IMR-90 (cell line): ENCODE results near the gene MAML3. TPM values are rescaled to one million over a fixed set of nuclear protein-coding genes. Genes with fewer than 3 reads are reported as not detected.

Experiments used
- ATAC-seq: fragments of 200-7000 bp; cut with Tn5 transposase; 2 replicates; pipeline ENCODE4 v1.9.1; 2020; ENCODE audit warnings: low read depth, mild to moderate bottlenecking, moderate library complexity
- BruUV-seq: library from RNA; stranded (reverse); fragments of 400-500 nt; replicated peaks from 2 replicates; lab custom pipeline; 2021; lab: Mats Ljungman, UMichigan
- CTCF ChIA-PET: fragments of 300-600 bp; formaldehyde crosslinking; extraction: SDS; loops from one replicate; lab custom pipeline; 2021; ENCODE audit warnings: antibody characterized with exemption; lab: Yijun Ruan, JAX
- POLR2A ChIA-PET: fragments of 300-600 bp; sonication (Branson Sonifier 250); formaldehyde crosslinking; loops from one replicate; lab custom pipeline; 2022; ENCODE audit warnings: antibody characterized with exemption; ENCODE audit not compliant: unreplicated experiment; lab: Charles Lee
- DNase-seq: peaks from one replicate; pipeline ENCODE4 v3.0.0; 2013
- H2AFZ ChIP-seq: replicated peaks from 2 replicates; pipeline ENCODE3; 2013; ENCODE audit warnings: low read length, mild to moderate bottlenecking; ENCODE audit not compliant: poor library complexity
- H2AK5ac ChIP-seq: 2 replicates; pipeline ENCODE4 v1.6.1; 2013; ENCODE audit warnings: low read depth, low read length, inconsistent platforms
- H2AK9ac ChIP-seq: replicated peaks from 2 replicates; pipeline ENCODE3; 2013; ENCODE audit warnings: mild to moderate bottlenecking, low read depth, low read length, moderate library complexity; ENCODE audit not compliant: poor library complexity
- H2BK120ac ChIP-seq: 2 replicates; pipeline ENCODE4 v1.6.1; 2013; ENCODE audit warnings: low read depth, low read length, inconsistent platforms
- H2BK15ac ChIP-seq: 3 replicates; pipeline ENCODE4 v1.6.1; 2013; ENCODE audit warnings: low read depth, low read length, inconsistent platforms
- H2BK20ac ChIP-seq: 2 replicates; pipeline ENCODE4 v1.6.1; 2013; ENCODE audit warnings: low read depth, mild to moderate bottlenecking, inconsistent platforms, low read length, moderate library complexity
- H2BK5ac ChIP-seq: 2 replicates; pipeline ENCODE4 v1.6.1; 2013; ENCODE audit warnings: mild to moderate bottlenecking, low read depth, low read length, inconsistent platforms; ENCODE audit not compliant: poor library complexity, severe bottlenecking
- H3K14ac ChIP-seq: replicated peaks from 2 replicates; pipeline ENCODE4 v1.6.1; 2013; ENCODE audit warnings: low read depth, low read length, inconsistent platforms
- H3K18ac ChIP-seq: 2 replicates; pipeline ENCODE4 v1.6.1; 2013; ENCODE audit warnings: low read depth, low read length, control low read depth
- H3K23ac ChIP-seq: 2 replicates; pipeline ENCODE4 v1.6.1; 2013; ENCODE audit warnings: low read depth, low read length, inconsistent platforms
- H3K27ac ChIP-seq: 2 replicates; pipeline ENCODE4 v1.5.1; 2013; ENCODE audit warnings: mild to moderate bottlenecking, control low read depth, low read length; ENCODE audit not compliant: insufficient read depth
- H3K27me3 ChIP-seq: 2 replicates; pipeline ENCODE4 v1.6.1; 2013; ENCODE audit warnings: low read length; ENCODE audit not compliant: control insufficient read depth, insufficient read depth
- H3K36me3 ChIP-seq: 2 replicates; pipeline ENCODE4 v1.6.1; 2013; ENCODE audit warnings: low read length, mixed read lengths; ENCODE audit not compliant: control insufficient read depth, insufficient read depth
- H3K4ac ChIP-seq: 2 replicates; pipeline ENCODE4 v1.6.1; 2013; ENCODE audit warnings: low read depth, low read length, inconsistent platforms
- H3K4me1 ChIP-seq: 2 replicates; pipeline ENCODE4 v1.6.1; 2013; ENCODE audit warnings: low read length, mixed read lengths; ENCODE audit not compliant: control insufficient read depth, insufficient read depth
- H3K4me2 ChIP-seq: 2 replicates; pipeline ENCODE4 v1.6.1; 2013; ENCODE audit warnings: low read depth, mild to moderate bottlenecking, control low read depth, low read length, moderate library complexity
- H3K4me3 ChIP-seq: 2 replicates; pipeline ENCODE4 v1.5.1; 2013; ENCODE audit warnings: low read depth, mild to moderate bottlenecking, control low read depth, low read length, moderate library complexity; ENCODE audit not compliant: insufficient read depth
- H3K56ac ChIP-seq: 2 replicates; pipeline ENCODE4 v1.6.1; 2013; ENCODE audit warnings: low read length, inconsistent platforms; ENCODE audit not compliant: insufficient read depth; ENCODE audit errors: extremely low read depth
- H3K79me1 ChIP-seq, 2 experiments: 2 replicates each; pipeline ENCODE4 v1.6.1; 2013; ENCODE audit warnings: low read length in 2 of 2, inconsistent platforms in 1 of 2, low read depth in 1 of 2
- H3K9ac ChIP-seq: 2 replicates; pipeline ENCODE4 v1.6.1; 2013; ENCODE audit warnings: low read depth, low read length, control low read depth
- H3K9me1 ChIP-seq: 2 replicates; pipeline ENCODE4 v1.6.1; 2013; ENCODE audit warnings: low read length, inconsistent platforms; ENCODE audit not compliant: insufficient read depth
- H3K9me3 ChIP-seq: 2 replicates; pipeline ENCODE4 v1.6.1; 2013; ENCODE audit warnings: low read length; ENCODE audit not compliant: control insufficient read depth, insufficient read depth
- H4K20me1 ChIP-seq: 2 replicates; pipeline ENCODE4 v1.6.1; 2013; ENCODE audit warnings: low read length, inconsistent platforms; ENCODE audit not compliant: insufficient read depth
- H4K5ac ChIP-seq: 2 replicates; pipeline ENCODE4 v1.6.1; 2013; ENCODE audit warnings: mild to moderate bottlenecking, low read depth, low read length, control low read depth
- H4K8ac ChIP-seq, 2 experiments: 2 replicates each; pipeline ENCODE4 v1.6.1; 2013; ENCODE audit warnings: low read depth in 2 of 2, low read length in 2 of 2, control low read depth in 1 of 2, inconsistent platforms in 1 of 2
- H4K91ac ChIP-seq: 2 replicates; pipeline ENCODE4 v1.6.1; 2013; ENCODE audit warnings: low read depth, low read length, inconsistent platforms; ENCODE audit not compliant: insufficient read depth
- BHLHE40 ChIP-seq: fragments of 150-350 bp; IDR thresholded peaks from 2 replicates; pipeline ENCODE4 v1.6.1; 2016; ENCODE audit warnings: mild to moderate bottlenecking, low read depth, low read length
- CHD1 ChIP-seq: IDR thresholded peaks from 2 replicates; pipeline ENCODE4 v1.6.1; 2012; ENCODE audit warnings: low read depth, low read length, improper control_type of control experiment
- FOS ChIP-seq: fragments of 150-350 bp; IDR thresholded peaks from 2 replicates; pipeline ENCODE4 v1.6.1; 2016; ENCODE audit warnings: low read depth, low read length
- MAFK ChIP-seq: IDR thresholded peaks from 2 replicates; pipeline ENCODE4 v1.6.1; 2012; ENCODE audit warnings: low read depth, low read length, improper control_type of control experiment
- MAZ ChIP-seq: IDR thresholded peaks from 2 replicates; pipeline ENCODE4 v1.6.1; 2012; ENCODE audit warnings: low read depth, mild to moderate bottlenecking, low read length, improper control_type of control experiment, moderate library complexity, borderline replicate concordance
- MXI1 ChIP-seq: IDR thresholded peaks from 2 replicates; pipeline ENCODE4 v1.6.1; 2012; ENCODE audit warnings: low read depth, mild to moderate bottlenecking, low read length, moderate library complexity, borderline replicate concordance
- NFE2L2 ChIP-seq: fragments of 150-350 bp; IDR thresholded peaks from 2 replicates; pipeline ENCODE4 v1.6.1; 2016; ENCODE audit warnings: low read depth, mild to moderate bottlenecking, low read length
- POLR2A ChIP-seq: IDR thresholded peaks from 2 replicates; pipeline ENCODE4 v1.6.1; 2012; ENCODE audit warnings: mild to moderate bottlenecking, low read depth, low read length
- RAD21 ChIP-seq: IDR thresholded peaks from 2 replicates; pipeline ENCODE4 v1.6.1; 2012; ENCODE audit warnings: low read length, improper control_type of control experiment
- RCOR1 ChIP-seq: IDR thresholded peaks from 2 replicates; pipeline ENCODE4 v1.6.1; 2012; ENCODE audit warnings: mild to moderate bottlenecking, low read length, improper control_type of control experiment; ENCODE audit not compliant: insufficient replicate concordance
- RFX5 ChIP-seq: IDR thresholded peaks from 2 replicates; pipeline ENCODE4 v1.8.0; 2012; ENCODE audit warnings: low read depth, mild to moderate bottlenecking, low read length, moderate library complexity
- SMC3 ChIP-seq: fragments of 150-350 bp; IDR thresholded peaks from 2 replicates; pipeline ENCODE4 v1.6.1; 2016; ENCODE audit warnings: low read depth, mild to moderate bottlenecking, antibody characterized with exemption, low read length, moderate library complexity
- USF2 ChIP-seq: fragments of 150-350 bp; IDR thresholded peaks from 2 replicates; pipeline ENCODE4 v1.6.1; 2017; ENCODE audit warnings: mild to moderate bottlenecking, antibody characterized with exemption, low read length, low read depth
- WGBS, 2 experiments: methylation state at CpG; one replicate each; pipeline versions ENCODE4 v1.1.5 to v1.1.7; 2013; ENCODE audit warnings: missing lambda C conversion rate in 2 of 2; ENCODE audit not compliant: insufficient read length in 1 of 2; ENCODE audit errors: extremely low coverage in 2 of 2; 5-methylcytosine and 5-hydroxymethylcytosine counted together
- dilution Hi-C: fragments of 300-500 bp; cut with HindIII; formaldehyde crosslinking; loops from one replicate; pipeline ENCODE4 v1.14.3; 2018; ENCODE audit warnings: low sequenced_read_pairs; ENCODE audit not compliant: unreplicated experiment
- in situ Hi-C: fragments of 300-500 bp; cut with MboI; formaldehyde crosslinking; loops from 3 replicates; pipeline ENCODE4 v1.14.3; 2019; ENCODE audit warnings: low sequenced_read_pairs, inconsistent platforms, mixed read lengths
- intact Hi-C: fragments of 100-400 bp; cut with micrococcal nuclease; formaldehyde crosslinking; loops from 2 replicates; pipeline ENCODE4 v1.10.0; 2022
- polyA plus RNA-seq, 3 experiments: library from polyadenylated mRNA; depleted of rRNA; stranded (reverse); fragments of >200 nt; gene quantifications; 2 replicates each; pipeline ENCODE4 v1.2.3, GENCODE V29; 2012; ENCODE audit warnings: low replicate concordance in 1 of 3
- total RNA-seq: library from RNA; depleted of rRNA; stranded (reverse); fragments of >200 nt; gene quantifications from 2 replicates; pipeline ENCODE4 v1.2.3, GENCODE V29; 2012
- TF ChIP-seq, protein P1 (sequence below): fragments of 150-350 bp; IDR thresholded peaks from 2 replicates; pipeline ENCODE4 v1.6.1; 2016; ENCODE audit warnings: low read depth, mild to moderate bottlenecking, low read length, moderate library complexity, borderline replicate concordance

The MAML3 gene
- total and polyA plus RNA-seq, 2 of the 4 experiments (the other 2 are of a cell fraction) = 0.90 to 1.7 TPM

DNA sequence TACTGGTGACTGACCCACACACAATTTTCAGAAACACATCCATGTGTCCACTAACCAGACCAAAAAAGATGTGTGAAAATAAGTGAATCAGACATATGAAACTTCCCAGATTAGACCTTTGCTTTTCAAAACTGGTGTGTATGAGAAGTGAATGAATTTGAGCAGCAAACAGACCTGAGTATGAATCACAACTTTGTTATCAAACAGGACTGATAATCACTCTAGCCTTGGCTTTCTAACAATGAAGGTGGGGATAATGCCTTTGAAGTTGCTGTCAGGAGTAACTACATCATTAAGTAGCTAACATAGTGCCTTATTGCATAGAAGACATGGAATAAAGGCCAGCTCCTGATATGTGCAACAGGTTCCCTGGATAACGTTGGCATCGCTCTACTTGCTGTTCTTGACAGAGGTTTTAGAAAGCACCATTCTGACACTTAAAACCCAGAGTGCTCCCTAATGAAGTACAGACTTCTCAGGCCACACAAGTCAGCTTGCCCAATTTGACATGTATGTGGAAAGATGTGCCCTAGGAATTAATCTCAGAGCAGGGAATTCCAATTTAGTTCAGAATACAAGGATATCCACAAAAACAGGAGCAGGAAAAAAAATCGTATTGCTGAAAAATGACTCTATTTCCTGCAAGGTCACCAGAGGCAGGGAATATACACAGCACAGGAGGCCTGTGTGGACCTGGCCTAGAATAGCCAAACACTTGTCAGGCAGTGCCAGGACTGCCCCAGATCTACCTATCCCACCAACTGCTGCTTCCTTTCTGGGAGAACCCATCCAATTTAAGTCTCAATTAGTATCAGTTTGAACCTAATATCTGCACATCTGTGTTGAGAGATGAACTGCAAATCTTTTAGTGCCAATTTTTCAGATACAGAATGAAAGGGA lies 87.7 kb downstream of the MAML3 start:
- ATAC-seq (no peak), DNase-seq (no peak)
- Histone ChIP-seq H4K8ac (no peak overlapping the region), H4K20me1 (no peaks in the 10 kb centered on the region), H3K79me1 (peaks cover 6 to 17% of the 10 kb centered on the region in 2 experiments; a peak in 3 of 4 replicates), H3K18ac (no peak overlapping the region), H3K23ac (no peak overlapping the region; the same call in 1 of the 2 replicates), H3K56ac (no peak overlapping the region), H3K27me3 (no peaks in the 10 kb centered on the region), H3K9me1 (peaks cover 9% of the 10 kb centered on the region), H2AFZ (no peak overlapping the region), H2BK120ac (peak overlapping the region; percentile 68; the same call in 1 of the 2 replicates), H3K4me1 (peaks cover 16% of the 10 kb centered on the region), H2BK5ac (no peak overlapping the region), H2AK5ac (no peak overlapping the region), H3K4me3 (no peak overlapping the region), H3K14ac (no peak overlapping the region), H2BK20ac (no peak overlapping the region), H3K36me3 (no peaks in the 10 kb centered on the region), H2BK15ac (0 out of 3 replicates have a peak overlapping the region, but pooled peaks have one; percentile 50), H3K9me3 (no peaks in the 10 kb centered on the region), H3K27ac (no peak overlapping the region), H4K91ac (0 out of 2 replicates have a peak overlapping the region, but pooled peaks have one; percentile 8), H3K4me2 (no peak overlapping the region), H3K4ac (no peak overlapping the region; the same call in 1 of the 2 replicates), H4K5ac (no peak overlapping the region), H2AK9ac (no peak overlapping the region), H3K9ac (no peak overlapping the region)
- no TSS peak for BruUV-seq
- CTCF ChIA-PET = interaction anchor here (0.6 kb wide), 1 partner anchor 42 kb away, joined by 3 read pairs; no protein-coding TSS in a partner anchor
- dilution Hi-C loops (no loop called here), in situ Hi-C loops (no loop called here), intact Hi-C loops (no loop called here)
- 100% methylated on average over 1 of the region's 3 CpGs; no CpG with 5 or more reads in 1 of the 2 experiments for WGBS, 2 experiments
- POLR2A ChIA-PET = no interaction called here
- TF ChIP-seq CHD1 (no peak), RFX5 (no peak), FOS (no peak), SMC3 (no peak), NFE2L2 (no peak), POLR2A (no peak), BHLHE40 (no peak), MAZ (no peak), MXI1 (no peak), RCOR1 (no peak), USF2 (no peak), RAD21 (no peak), MAFK (no peak)
- TF ChIP-seq, protein P1, sequence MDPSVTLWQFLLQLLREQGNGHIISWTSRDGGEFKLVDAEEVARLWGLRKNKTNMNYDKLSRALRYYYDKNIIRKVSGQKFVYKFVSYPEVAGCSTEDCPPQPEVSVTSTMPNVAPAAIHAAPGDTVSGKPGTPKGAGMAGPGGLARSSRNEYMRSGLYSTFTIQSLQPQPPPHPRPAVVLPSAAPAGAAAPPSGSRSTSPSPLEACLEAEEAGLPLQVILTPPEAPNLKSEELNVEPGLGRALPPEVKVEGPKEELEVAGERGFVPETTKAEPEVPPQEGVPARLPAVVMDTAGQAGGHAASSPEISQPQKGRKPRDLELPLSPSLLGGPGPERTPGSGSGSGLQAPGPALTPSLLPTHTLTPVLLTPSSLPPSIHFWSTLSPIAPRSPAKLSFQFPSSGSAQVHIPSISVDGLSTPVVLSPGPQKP = no peak
